HG03108 (cell line): ENCODE data around the gene METTL6.
"Not testable (repeated sequence)": the region's sequence is repeated elsewhere in the genome, so short reads cannot be mapped to it uniquely, and the experiment has no call there.

ENCODE experiments used
- ATAC-seq: cut with Tn5 transposase; IDR thresholded peaks from one replicate; pipeline ENCODE4 v1.9.1; 2021; ENCODE audit warnings: moderate library complexity; ENCODE audit not compliant: unreplicated experiment

Gene METTL6

GRCh38 chr3:15375461-15376000 is 51.8 kb downstream of the METTL6 start:
- ATAC-seq: no peak

GRCh38 chr3:15372918-15373317 is 54.4 kb downstream of the METTL6 start:
- no peak for ATAC-seq

GRCh38 chr3:15368561-15369135 is 58.7 kb downstream of the METTL6 start:
- no peak for ATAC-seq

GRCh38 chr3:15367059-15367458 is 60.3 kb downstream of the METTL6 start:
- no peak for ATAC-seq

GRCh38 chr3:15364078-15364477 is 63.3 kb downstream of the METTL6 start:
- ATAC-seq: not testable (repeated sequence)

- peak; percentile 76 for ATAC-seq
Observed at GRCh38 chr3:15361494-15362214, 65.7 kb downstream of the METTL6 start.

- ATAC-seq: no peak
Observed at GRCh38 chr3:15360788-15361493, 66.4 kb downstream of the METTL6 start.
